Trophoblast cell (in vitro differentiated cells and primary cell): ENCODE measurements around the gene B4GALT2.

Source experiments
- DNase-seq, 2 donors: peaks; one replicate each; pipeline ENCODE4 v3.0.0-alpha.2; 2016
- H2AFZ ChIP-seq: 2 replicates; pipeline ENCODE4 v1.6.1; 2013; ENCODE audit warnings: low read length, moderate library complexity, mild to moderate bottlenecking; ENCODE audit not compliant: insufficient read depth, poor library complexity
- H2AK5ac ChIP-seq: 2 replicates; pipeline ENCODE4 v1.6.1; 2013; ENCODE audit warnings: mild to moderate bottlenecking, low read length
- H2BK120ac ChIP-seq: 2 replicates; pipeline ENCODE4 v1.6.1; 2013; ENCODE audit warnings: low read length, mild to moderate bottlenecking, moderate library complexity; ENCODE audit not compliant: insufficient read depth, poor library complexity
- H2BK12ac ChIP-seq: 2 replicates; pipeline ENCODE4 v1.6.1; 2013; ENCODE audit warnings: mild to moderate bottlenecking, low read length, moderate library complexity
- H2BK5ac ChIP-seq: 2 replicates; pipeline ENCODE4 v1.6.1; 2013; ENCODE audit warnings: low read length, low read depth, moderate library complexity, mild to moderate bottlenecking; ENCODE audit not compliant: poor library complexity
- H3K14ac ChIP-seq: 2 replicates; pipeline ENCODE4 v1.6.1; 2013; ENCODE audit warnings: mild to moderate bottlenecking, low read length
- H3K18ac ChIP-seq: 2 replicates; pipeline ENCODE4 v1.6.1; 2013; ENCODE audit warnings: mild to moderate bottlenecking, low read length
- H3K23ac ChIP-seq: 2 replicates; pipeline ENCODE4 v1.6.1; 2013; ENCODE audit warnings: low read length
- H3K27ac ChIP-seq: 2 replicates; pipeline ENCODE4 v1.5.1; 2013; ENCODE audit warnings: low read depth, mild to moderate bottlenecking, inconsistent platforms, low read length, moderate library complexity
- H3K27me3 ChIP-seq: 2 replicates; pipeline ENCODE4 v1.6.1; 2013; ENCODE audit warnings: inconsistent platforms, mild to moderate bottlenecking, low read length, moderate library complexity; ENCODE audit not compliant: insufficient read depth
- H3K36me3 ChIP-seq, 2 experiments: 1 replicate in 1 of 2; 2 replicates in 1 of 2; pipeline ENCODE4 v1.6.1; 2013; ENCODE audit warnings: low read length in 2 of 2, mild to moderate bottlenecking in 2 of 2, moderate library complexity in 1 of 2; ENCODE audit not compliant: insufficient read depth in 2 of 2, control insufficient read depth in 1 of 2
- H3K4ac ChIP-seq: 2 replicates; pipeline ENCODE4 v1.6.1; 2013; ENCODE audit warnings: low read depth, mild to moderate bottlenecking, low read length, moderate library complexity
- H3K4me1 ChIP-seq, 2 experiments: 1 replicate in 1 of 2; 2 replicates in 1 of 2; pipeline ENCODE4 v1.6.1; 2013; ENCODE audit warnings: low read length in 2 of 2, mild to moderate bottlenecking in 2 of 2, moderate library complexity in 1 of 2; ENCODE audit not compliant: insufficient read depth in 2 of 2, control insufficient read depth in 1 of 2
- H3K4me2 ChIP-seq: 2 replicates; pipeline ENCODE4 v1.6.1; 2013; ENCODE audit warnings: inconsistent platforms, mild to moderate bottlenecking, low read length, moderate library complexity
- H3K4me3 ChIP-seq: 2 replicates; pipeline ENCODE4 v1.5.1; 2013; ENCODE audit warnings: mild to moderate bottlenecking, low read depth, low read length, inconsistent platforms
- H3K79me1 ChIP-seq: one replicate; pipeline ENCODE4 v1.6.1; 2013; ENCODE audit warnings: low read length
- H3K79me2 ChIP-seq: 2 replicates; pipeline ENCODE4 v1.6.1; 2013; ENCODE audit warnings: low read length, mild to moderate bottlenecking; ENCODE audit not compliant: control insufficient read depth, insufficient read depth, poor library complexity
- H3K9ac ChIP-seq: 2 replicates; pipeline ENCODE4 v1.6.1; 2013; ENCODE audit warnings: mild to moderate bottlenecking, low read length
- H3K9me3 ChIP-seq: 2 replicates; pipeline ENCODE4 v1.6.1; 2013; ENCODE audit warnings: low read depth, mild to moderate bottlenecking, control low read depth, inconsistent platforms, low read length; ENCODE audit not compliant: insufficient read depth
- H4K12ac ChIP-seq: 2 replicates; pipeline ENCODE4 v1.6.1; 2013; ENCODE audit warnings: low read depth, mild to moderate bottlenecking, low read length, moderate library complexity
- H4K8ac ChIP-seq: 2 replicates; pipeline ENCODE4 v1.6.1; 2013; ENCODE audit warnings: low read depth, mild to moderate bottlenecking, low read length, moderate library complexity
- H4K91ac ChIP-seq: one replicate; pipeline ENCODE4 v1.6.1; 2013; ENCODE audit warnings: low read depth, mild to moderate bottlenecking, low read length, moderate library complexity
- WGBS: extraction: QIAGEN DNeasy Blood & Tissue Kit; methylation state at CpG from one replicate; pipeline ENCODE4 v1.1.7; 2013; ENCODE audit warnings: missing lambda C conversion rate; ENCODE audit not compliant: insufficient read length, insufficient coverage; ENCODE audit errors: extremely low coverage; 5-methylcytosine and 5-hydroxymethylcytosine counted together

Gene B4GALT2

DNA sequence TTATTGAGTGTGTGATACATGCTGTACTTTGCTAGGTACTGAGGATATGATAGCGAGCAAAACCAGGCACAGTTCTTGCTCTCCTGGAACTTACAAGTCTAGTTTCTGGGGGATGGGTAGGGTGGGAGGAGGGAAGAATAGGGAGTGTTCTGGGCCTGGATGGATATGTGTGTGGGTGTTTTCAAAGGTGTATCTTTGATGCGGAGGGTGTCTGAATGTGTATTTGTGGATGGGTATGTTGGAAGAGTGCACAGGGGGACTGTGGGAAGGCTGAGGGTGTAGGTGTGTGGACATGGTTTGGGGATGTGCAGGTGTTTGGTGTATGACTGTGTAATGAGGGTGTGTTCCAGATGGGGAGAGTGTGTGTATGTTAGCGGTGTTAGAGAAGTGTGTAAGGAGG is 13.7 kb upstream of the B4GALT2 start:
- H3K4ac ChIP-seq, result no peak overlapping the region
- H3K4me3 ChIP-seq, result no peak overlapping the region
- no peaks in the 10 kb centered on the region for H3K79me2 ChIP-seq
- H3K9ac ChIP-seq, result no peak overlapping the region
- H2AFZ ChIP-seq, result no peak overlapping the region
- H2BK120ac ChIP-seq, result no peak overlapping the region
- H4K12ac ChIP-seq, result no peak overlapping the region
- H3K36me3 ChIP-seq, result peaks cover 30 to 36% of the 10 kb centered on the region in 2 experiments
- no peaks in the 10 kb centered on the region for H3K79me1 ChIP-seq
- no peak overlapping the region for H3K27ac ChIP-seq
- no peak overlapping the region for H2BK12ac ChIP-seq
- no peak overlapping the region for H3K14ac ChIP-seq
- no peak overlapping the region for H2AK5ac ChIP-seq
- WGBS, result no CpG with 5 or more reads among the region's 3 CpGs
- H4K8ac ChIP-seq, result no peak overlapping the region
- H3K18ac ChIP-seq, result no peak overlapping the region
- H3K9me3 ChIP-seq, result peaks cover 2% of the 10 kb centered on the region
- H2BK5ac ChIP-seq, result no peak overlapping the region
- peaks cover 0 to 3% of the 10 kb centered on the region in 2 experiments for H3K4me1 ChIP-seq
- no peak overlapping the region for H3K4me2 ChIP-seq
- no peaks in the 10 kb centered on the region for H3K27me3 ChIP-seq
- H4K91ac ChIP-seq, result no peak overlapping the region
- no peak for DNase-seq
- no peak overlapping the region for H3K23ac ChIP-seq

DNA sequence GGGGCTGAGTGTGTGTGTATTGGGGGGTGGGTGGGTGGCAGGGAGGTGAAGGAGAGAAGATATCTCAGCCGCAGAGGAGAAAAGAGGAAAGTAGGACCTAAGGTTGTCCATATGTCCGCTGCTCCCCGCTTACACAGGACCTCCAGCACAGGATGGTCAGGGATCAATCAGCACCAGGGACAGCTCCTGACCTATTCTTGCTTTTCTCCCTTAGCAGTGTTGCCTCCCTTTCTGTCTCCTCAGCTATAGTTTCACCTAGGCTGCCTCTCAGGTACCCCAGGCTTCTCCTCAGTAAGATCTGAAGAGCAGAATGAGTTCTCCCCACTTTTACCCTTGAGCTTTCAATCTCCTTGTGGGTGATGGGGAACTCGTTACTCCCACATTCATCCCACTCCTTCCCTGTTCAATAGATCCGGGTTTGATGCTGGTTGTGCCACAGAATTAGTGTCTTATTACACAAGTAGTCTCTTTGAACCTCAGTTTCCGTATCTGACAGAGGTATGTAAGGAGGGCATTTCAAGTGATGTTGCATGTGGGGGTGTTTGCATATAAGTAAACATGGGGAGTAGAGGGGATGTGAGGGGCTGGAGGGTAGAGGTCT is 10.6 kb upstream of the B4GALT2 start:
- H2AK5ac ChIP-seq, result no peak overlapping the region
- no peaks in the 10 kb centered on the region for H3K79me2 ChIP-seq
- no peak overlapping the region for H2BK5ac ChIP-seq
- H3K4me2 ChIP-seq, result no peak overlapping the region
- H3K4ac ChIP-seq, result no peak overlapping the region
- H3K27me3 ChIP-seq, result no peaks in the 10 kb centered on the region
- H3K27ac ChIP-seq, result no peak overlapping the region
- no peak overlapping the region for H3K18ac ChIP-seq
- H3K9ac ChIP-seq, result no peak overlapping the region
- H2BK12ac ChIP-seq, result no peak overlapping the region
- H4K8ac ChIP-seq, result no peak overlapping the region
- no peak overlapping the region for H4K91ac ChIP-seq
- H3K36me3 ChIP-seq, result peaks cover 25 to 26% of the 10 kb centered on the region in 2 experiments
- no peak overlapping the region for H2AFZ ChIP-seq
- no peak overlapping the region for H2BK120ac ChIP-seq
- no peak overlapping the region for H4K12ac ChIP-seq
- H3K4me1 ChIP-seq, result peaks cover 0 to 9% of the 10 kb centered on the region in 2 experiments
- no CpG with 5 or more reads among the region's 6 CpGs for WGBS
- H3K4me3 ChIP-seq, result no peak overlapping the region
- no peak overlapping the region for H3K14ac ChIP-seq
- H3K79me1 ChIP-seq, result no peaks in the 10 kb centered on the region
- peak in 1 of 2 donors; percentile 60 for DNase-seq
- H3K9me3 ChIP-seq, result peaks cover 2% of the 10 kb centered on the region
- H3K23ac ChIP-seq, result no peak overlapping the region

DNA sequence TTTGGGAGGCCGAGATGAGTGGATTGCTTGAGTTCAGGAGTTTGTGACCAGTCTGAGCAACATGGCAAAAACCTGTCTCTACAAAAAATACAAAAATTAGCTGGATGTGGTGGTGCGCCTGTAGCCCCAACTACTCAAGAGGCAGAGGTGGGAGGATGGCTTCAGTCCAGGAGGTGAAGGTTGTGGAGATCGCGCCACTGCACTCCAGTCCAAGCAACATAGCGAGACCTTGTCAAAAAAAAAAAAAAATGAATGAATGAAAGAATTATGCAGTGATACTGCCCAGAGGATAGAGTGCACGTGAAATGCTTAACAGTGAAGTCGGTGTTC is 9.6 kb upstream of the B4GALT2 start:
- H3K23ac ChIP-seq, result no peak overlapping the region
- H4K12ac ChIP-seq, result no peak overlapping the region
- H3K27me3 ChIP-seq, result no peaks in the 10 kb centered on the region
- no peak overlapping the region for H2BK120ac ChIP-seq
- H3K14ac ChIP-seq, result no peak overlapping the region
- DNase-seq, result no peak
- no peak overlapping the region for H2BK12ac ChIP-seq
- no peak overlapping the region for H3K4ac ChIP-seq
- peaks cover 1% of the 10 kb centered on the region for H3K79me1 ChIP-seq
- H3K4me1 ChIP-seq, result peaks cover 3 to 9% of the 10 kb centered on the region in 2 experiments
- peak overlapping the region; percentile 64 for H3K4me2 ChIP-seq
- no peak overlapping the region for H4K8ac ChIP-seq
- H2AFZ ChIP-seq, result no peak overlapping the region
- no CpG with 5 or more reads among the region's 7 CpGs for WGBS
- no peak overlapping the region for H2AK5ac ChIP-seq
- no peak overlapping the region for H3K18ac ChIP-seq
- H4K91ac ChIP-seq, result no peak overlapping the region
- no peak overlapping the region for H3K4me3 ChIP-seq
- no peaks in the 10 kb centered on the region for H3K79me2 ChIP-seq
- H2BK5ac ChIP-seq, result no peak overlapping the region
- peaks cover 22 to 23% of the 10 kb centered on the region in 2 experiments for H3K36me3 ChIP-seq
- peaks cover 2% of the 10 kb centered on the region for H3K9me3 ChIP-seq
- H3K9ac ChIP-seq, result no peak overlapping the region
- no peak overlapping the region for H3K27ac ChIP-seq

DNA sequence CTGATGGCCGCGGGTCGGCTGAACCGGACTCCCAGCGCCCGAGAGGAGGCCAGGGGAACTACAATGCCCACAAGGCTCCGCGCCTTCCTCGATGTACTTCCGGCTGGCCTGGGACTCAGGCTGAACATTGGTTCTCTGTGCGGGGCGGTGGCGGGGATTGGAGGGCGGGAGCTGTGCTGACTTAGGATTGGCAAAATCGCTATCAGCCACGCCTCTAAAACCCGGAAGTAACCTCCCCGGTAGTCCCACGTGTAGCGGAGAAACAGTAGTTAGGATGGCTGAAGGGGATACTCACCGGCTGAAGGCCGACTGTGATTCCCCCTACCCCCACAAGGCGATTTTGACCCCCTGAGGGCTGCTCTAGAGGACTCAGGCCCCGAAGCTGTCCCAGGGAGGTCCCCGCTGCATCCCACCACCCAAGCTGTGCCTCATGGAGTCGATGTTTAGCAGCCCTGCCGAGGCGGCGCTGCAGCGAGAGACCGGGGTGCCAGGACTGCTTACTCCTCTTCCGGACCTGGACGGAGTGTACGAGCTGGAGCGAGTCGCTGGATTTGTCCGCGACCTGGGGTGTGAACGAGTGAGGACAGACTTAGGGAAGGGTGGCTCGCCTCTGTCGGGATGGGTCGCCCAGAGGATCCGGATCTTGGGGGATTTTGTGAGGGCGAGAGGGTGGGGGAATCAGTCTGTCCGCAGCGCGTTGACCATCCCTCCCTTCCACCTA is 9.1 kb upstream of the B4GALT2 start, which contains the start of gene DPH2:
TSS of gene DPH2 (plus strand) at position 265 of the 721 bp plus-strand sequence. CDS start at position 431, 166 bp downstream.
- peak within 1 kb of the TSS; percentile 88 for H3K9ac ChIP-seq

More for the DNA sequence above, 9.1 kb upstream of the B4GALT2 start, which contains the start of gene DPH2:
- H3K27ac ChIP-seq, result no peak within 1 kb of the TSS
- peak within 1 kb of the TSS; percentile 5 for H3K14ac ChIP-seq
- peaks cover 2% of the 10 kb centered on the region for H3K9me3 ChIP-seq
- no peaks in the 10 kb centered on the region for H3K27me3 ChIP-seq
- H3K36me3 ChIP-seq, result peaks cover 22 to 23% of the 10 kb centered on the region in 2 experiments
- peak within 1 kb of the TSS; percentile 95 for H3K4me3 ChIP-seq
- peak within 1 kb of the TSS; percentile 88 for H3K4me2 ChIP-seq
- peaks cover 3% of the 10 kb centered on the region for H3K79me2 ChIP-seq
- H3K4me1 ChIP-seq, result peaks cover 3 to 9% of the 10 kb centered on the region in 2 experiments
- H2AK5ac ChIP-seq, result no peak within 1 kb of the TSS
- no peak within 1 kb of the TSS for H3K18ac ChIP-seq
- no peak within 1 kb of the TSS for H4K91ac ChIP-seq
- H2AFZ ChIP-seq, result peak within 1 kb of the TSS; percentile 59
- peaks cover 5% of the 10 kb centered on the region for H3K79me1 ChIP-seq
- peak; percentile 97 to 98 for DNase-seq
- peak within 1 kb of the TSS; percentile 55 for H4K8ac ChIP-seq
- peak within 1 kb of the TSS; percentile 17 for H4K12ac ChIP-seq
- no peak within 1 kb of the TSS for H3K23ac ChIP-seq
- H2BK5ac ChIP-seq, result no peak within 1 kb of the TSS
- H2BK12ac ChIP-seq, result no peak within 1 kb of the TSS
- H3K4ac ChIP-seq, result no peak within 1 kb of the TSS
- H2BK120ac ChIP-seq, result no peak within 1 kb of the TSS
- WGBS, result no CpG with 5 or more reads among the region's 47 CpGs
